HG03045 (cell line): ENCODE data around the gene KCNMB1.
"Not testable (repeated sequence)": the region's sequence is repeated elsewhere in the genome, so short reads cannot be mapped to it uniquely, and the experiment has no call there.

Source experiments
- ATAC-seq: cut with Tn5 transposase; IDR thresholded peaks from one replicate; pipeline ENCODE4 v1.9.1; 2021; ENCODE audit warnings: mild to moderate bottlenecking, moderate library complexity; ENCODE audit not compliant: unreplicated experiment

KCNMB1 gene

DNA sequence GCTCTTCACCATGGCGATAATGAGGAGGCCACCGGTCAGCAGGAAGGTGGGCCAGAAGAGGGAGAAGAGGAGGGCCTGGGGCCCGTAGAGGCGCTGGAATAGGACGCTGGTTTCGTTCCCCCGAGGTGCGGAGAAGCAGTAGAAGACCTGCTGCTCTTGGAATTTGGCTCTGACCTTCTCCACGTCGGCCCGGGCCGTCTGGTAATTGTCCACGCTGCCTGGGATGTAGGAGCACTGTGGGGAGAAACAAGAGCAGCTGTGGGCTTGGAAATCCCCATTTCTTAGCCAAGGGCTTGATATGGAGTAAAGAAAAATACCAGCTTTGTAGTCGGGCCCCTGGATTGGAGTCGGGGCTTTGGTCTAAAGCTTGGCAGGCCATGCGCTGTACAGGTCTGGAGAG lies 10.4 kb downstream of the KCNMB1 start:
- ATAC-seq: no peak

DNA sequence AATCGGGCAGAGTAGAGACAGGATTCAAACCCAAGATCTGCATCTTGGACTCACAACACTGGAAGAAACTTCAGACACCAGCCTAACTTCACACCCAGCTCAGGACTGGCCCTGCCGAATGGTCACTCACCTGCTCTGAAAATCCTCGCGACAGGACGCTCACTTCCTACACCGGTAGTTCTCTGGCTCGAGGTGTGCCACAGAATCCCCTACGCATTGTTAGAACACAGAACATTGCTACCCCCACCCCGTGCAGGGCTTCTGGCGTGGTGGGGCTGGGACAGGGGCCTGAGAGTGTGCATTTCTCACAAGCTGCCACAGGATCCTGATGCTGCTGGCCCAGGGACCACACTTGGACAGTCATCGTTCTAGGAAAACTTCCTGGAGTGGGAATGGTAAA lies 12.1 kb downstream of the KCNMB1 start:
- no peak for ATAC-seq

DNA sequence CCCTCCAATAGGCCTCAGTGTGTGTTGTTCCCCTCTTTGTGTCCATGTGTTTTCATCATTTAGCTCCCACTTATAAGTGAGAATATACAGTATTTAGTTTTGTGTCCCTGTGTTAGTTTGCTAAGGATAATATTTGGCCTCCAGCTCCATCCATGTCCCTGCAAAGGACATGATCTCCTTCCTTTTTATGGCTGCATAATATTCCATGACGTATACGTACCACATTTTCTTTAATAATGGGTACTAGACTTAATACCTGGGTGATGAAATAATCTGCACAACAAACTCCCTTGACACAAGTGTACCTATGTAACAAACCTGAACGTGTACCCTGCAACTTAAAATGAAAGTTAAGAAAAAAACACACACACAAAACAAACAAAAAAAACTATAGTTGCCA lies 12.6 kb downstream of the KCNMB1 start:
- ATAC-seq: not testable (repeated sequence)

DNA sequence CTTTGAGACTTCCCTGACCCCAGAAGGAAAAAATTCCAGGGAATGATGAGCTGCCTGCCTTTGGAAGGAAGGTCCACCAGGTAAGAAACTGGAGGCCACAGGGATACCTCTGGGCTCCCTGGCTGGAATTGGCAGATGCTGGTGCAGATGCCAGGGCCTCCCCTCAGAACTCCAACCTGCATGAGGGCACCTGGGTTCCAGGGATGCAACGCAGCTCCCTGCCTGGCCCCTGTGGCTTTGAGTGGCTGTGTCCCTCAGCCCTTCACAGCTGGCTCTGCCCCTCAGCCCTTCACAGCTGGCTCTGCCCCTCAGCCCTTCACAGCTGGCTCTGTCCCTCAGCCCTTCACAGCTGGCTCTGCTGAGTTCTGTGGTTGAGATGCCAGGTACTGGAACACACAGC lies 13.9 kb downstream of the KCNMB1 start:
- no peak for ATAC-seq

DNA sequence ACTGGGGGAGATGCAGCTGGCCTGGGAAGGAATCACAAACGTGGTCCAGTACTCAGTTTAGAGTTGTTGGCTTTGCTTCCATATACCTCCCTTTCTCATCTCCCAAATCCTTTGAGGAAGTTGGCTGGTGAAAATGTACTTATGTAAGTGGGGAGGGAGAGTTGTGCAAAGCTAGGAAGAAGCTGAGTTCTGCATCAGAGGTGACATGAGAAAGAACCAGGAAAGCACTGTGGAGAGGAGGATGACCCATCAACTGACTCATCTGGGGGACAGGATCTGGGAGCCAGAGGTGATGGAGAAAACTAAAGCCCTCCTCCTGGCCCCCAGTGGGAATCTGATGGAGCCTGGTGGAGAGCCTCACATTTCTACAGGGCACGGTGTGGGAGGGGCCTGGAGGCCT lies 16.2 kb downstream of the KCNMB1 start:
- ATAC-seq: no peak

DNA sequence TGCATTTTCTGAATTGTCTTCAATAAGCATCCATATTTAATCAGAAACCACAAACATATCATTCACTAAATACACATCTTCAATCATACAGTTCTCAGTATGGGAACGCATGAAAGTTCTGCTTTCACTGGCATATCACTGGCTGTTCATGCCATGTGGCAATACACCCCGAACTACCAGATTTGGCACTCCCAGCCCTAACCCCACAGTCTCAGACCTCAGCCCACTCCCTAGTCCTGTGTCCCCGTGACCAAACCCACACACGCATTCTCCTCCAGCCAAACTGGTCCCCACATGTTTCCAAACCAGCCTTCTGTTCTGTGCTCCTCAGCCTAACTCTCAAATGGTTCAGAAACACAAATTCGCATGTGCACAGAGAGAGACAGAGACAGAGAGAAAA lies 20.6 kb downstream of the KCNMB1 start:
- ATAC-seq: no peak

DNA sequence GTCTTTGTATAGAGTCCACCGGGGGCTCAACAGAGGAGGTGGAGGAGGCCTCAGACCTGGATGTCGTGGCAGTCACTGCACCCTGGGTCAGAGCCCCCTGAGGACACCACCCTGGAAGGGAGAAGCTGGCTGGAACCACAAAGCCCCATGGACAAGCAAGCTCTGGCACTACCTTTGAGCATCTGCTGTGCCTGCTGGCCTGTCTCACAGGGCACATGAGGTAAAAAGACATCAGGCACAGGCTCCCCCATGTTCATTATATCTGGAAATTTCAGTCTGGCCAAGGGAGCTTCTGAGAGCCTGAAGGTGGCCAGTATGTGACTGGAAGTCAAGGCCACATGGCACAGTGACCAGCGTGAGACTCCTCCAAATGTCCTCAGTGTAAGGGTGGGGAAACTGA lies 22.9 kb downstream of the KCNMB1 start:
- ATAC-seq: no peak

DNA sequence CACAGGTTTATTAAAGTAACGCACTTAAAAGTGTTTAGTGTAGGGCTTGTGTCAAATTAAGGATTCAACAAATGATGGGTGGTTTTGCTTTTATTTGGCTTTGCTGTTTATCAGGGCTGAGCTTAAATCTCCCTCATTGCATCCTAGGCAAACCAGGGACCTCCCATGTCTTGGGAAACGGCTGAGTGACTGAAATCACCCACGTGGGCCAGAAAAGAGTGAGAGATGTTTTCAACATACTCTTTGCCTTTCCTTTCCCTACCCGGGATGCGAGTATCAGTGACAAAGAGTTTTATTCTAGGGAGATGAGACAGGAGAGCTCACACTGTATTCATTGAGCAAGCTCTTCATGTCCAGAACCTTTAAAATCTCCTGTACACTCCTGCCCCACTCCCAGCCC lies 23.3 kb downstream of the KCNMB1 start:
- ATAC-seq: no peak

DNA sequence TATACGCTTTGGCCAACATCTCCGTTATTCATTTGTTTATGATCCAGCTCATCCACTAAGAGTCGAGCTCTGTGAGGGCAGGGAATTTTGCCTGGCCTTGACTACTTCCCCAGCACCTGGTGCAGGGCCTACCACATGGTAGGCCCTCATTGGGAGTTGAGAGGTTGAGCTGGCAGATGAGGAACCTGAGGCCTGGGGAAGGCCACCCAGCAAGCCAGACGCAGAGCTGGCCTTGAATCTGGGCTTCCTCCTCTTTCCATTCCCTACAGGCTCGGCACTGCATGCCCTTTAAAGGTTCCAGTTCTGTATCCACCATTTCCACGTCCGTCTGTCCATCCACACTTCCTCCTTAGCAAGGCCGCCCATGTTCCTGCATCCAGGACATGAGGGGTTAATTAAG lies 24.2 kb downstream of the KCNMB1 start:
- ATAC-seq: no peak

DNA sequence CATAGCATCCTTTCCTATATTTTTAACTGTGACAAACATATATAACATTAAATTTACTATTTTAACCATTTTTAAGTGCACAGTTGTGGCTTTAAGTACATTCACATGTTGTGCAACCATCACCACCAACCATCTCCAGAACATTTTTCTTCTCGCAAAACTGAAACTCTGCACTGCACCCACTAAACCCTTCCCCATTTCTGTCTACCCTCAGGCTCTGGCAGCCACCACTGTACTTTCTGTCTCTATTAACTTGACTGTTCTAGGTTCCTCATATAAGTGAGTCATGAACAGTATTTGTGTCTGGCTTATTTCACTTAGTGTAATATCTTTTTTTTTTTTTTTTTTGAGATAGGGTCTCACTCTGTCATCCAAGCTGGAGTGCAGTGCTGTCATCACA lies 25.5 kb downstream of the KCNMB1 start:
- no peak for ATAC-seq

DNA sequence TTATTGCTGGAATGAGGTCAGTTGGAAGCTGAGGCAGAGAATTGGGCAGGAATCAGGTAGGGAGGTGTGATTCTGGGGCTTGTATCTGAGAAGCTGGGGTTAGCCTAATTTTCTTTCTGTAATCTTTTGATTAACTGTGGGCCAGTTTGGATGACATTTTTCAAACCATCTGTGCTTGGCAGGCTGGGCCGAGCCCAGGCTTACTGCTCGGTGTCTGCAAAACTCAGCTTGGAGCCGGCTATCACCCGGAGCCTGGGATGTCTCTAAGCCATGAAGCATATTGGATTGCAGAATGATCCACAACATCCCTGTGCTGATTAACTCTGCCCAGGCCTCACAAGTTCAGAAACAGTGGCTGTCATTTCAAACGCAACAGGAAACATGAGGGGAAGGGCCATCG lies 26.5 kb downstream of the KCNMB1 start:
- no peak for ATAC-seq

DNA sequence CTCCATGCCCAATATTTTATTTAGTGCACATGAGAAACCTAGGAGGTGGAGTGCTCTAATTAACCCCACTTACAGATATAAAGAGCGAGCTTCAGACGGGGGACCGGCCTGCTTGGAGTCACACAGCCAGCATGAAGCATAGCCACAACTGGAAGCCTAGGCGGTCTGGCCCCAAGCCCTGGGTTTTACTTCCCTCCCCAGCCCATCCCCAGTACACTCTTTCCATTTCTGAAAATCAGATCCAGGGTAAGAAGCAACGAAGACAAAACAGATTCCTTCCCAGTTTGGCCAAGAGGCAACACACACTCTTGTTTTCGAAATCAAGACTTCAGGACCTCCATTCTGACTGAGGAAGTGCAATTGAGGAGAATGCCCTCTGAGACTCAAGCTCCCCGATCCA lies 27.1 kb downstream of the KCNMB1 start:
- ATAC-seq: no peak

DNA sequence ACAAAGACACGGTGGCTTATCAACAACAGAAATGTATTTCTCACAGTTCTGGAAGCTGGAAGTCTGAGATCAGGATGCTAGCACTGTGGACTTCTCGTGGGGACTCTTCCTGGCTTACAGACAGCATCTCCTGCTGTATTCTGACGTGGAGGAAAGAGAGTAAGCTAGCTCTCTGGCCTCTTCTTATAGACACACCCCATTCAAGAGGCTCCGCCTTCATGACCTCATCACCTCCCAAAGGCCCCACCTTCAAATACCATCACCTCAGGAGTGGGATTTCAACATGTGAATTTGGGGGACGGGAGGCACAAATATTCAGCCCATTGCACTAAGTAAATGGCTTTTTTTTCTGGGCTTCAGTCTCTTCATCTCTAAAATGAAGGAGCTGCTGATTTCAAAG lies 27.6 kb downstream of the KCNMB1 start:
- no peak for ATAC-seq

DNA sequence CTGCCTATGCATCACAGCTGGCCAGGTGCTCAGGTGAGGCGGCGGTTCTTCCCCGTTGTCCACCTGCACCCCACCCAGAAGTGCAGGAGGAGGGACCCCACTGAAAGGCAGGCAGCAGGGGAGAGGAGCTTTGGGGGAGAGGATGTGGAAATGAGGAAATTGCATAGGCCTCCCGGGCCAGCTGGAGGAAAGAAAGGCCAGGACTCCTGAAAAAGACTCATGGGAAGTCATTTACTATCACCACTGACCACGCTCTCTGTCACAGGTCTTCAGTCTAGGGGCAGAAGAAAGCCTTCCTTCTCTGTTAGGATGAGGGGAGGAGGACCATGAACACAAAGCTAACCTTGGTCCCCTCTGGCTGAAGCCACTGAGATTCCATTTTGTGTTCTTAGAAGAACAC lies 28.1 kb downstream of the KCNMB1 start:
- no peak for ATAC-seq

DNA sequence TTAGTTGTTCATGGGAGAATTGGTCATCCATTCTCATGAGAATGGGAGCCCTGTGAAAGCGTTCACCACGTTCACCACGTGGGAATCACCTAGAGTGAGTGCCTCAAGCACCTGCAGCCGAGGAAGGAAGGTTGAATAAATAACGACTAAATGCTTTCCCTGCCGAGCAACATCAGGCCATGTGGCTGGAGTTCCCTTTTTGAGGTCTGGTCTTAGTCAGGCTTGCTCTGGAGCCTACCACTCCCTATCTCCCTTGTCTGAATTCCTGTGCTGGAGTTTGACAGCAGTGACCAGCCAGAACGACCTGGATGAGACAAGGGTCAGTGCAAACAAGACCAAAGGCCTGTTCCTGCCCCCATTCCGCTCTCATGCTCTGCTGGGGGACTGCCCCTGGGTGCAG lies 28.5 kb downstream of the KCNMB1 start:
- ATAC-seq: no peak

DNA sequence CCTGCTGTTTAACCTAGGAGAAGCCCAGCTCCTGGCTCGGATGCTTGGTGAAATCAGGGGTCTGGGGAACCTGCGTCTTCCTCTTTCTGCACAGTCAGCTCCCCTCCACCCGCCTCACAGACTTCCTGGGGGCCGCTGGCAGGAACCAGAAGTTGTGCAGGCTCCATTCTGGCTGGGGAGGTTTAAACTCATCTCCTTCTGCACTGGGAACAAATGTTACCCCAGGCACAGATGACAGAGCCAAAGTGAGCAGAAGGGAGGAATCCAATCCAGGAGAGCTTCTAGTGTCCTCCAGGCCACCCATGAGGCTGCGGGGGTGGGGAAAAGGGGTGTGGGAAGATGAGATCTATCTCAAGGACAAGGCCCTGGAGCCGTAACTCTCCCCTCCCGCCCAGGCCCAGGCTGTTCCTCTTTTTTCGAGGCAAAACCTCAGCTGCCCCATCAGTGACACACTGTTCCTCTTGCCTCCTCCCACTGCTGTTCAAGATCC lies 31.2 kb downstream of the KCNMB1 start:
- ATAC-seq: no peak

DNA sequence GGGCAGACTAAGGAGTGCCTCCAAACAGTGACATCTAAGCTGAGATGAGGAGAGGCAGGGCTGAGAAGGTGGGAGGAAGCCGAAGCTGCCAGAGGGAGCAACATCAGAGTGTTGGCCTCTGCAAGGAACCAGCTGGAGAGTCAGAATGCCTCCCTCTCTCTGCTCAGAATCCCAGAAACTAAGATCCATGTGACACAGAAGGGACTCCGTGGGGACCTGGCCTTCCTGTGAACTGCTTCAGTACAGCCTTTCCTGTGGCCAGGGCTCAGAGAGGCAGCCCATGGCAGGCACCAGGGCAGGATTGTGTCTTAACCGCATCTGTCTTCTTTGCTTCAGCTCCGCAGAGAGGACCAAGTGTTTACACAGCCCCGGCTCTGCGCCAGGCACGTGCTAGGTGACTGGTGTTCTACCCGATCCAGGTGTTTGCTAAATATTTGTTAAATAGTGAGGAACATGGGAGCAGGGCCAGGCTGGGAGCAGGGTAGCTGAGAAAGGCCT lies 33.5 kb downstream of the KCNMB1 start:
- no peak for ATAC-seq

DNA sequence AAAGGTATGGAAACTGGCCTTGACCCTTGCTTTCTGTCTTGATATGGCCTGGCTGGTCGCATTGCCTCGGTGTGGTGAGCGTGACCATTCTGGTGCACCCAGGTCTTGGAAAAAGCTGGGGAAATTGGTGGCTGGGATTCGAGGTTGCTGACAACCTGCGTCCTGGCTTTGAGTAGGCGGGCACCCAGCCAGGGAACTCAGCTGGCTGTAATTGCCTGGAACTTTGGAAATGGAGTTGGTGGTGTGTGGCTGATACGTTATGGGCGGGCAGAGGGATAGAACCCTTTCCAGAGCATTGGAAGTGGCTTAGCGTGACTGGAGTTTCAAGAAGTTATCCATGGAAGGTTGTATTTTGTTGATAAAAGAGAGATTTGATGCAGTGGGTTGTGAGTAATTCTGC lies 35.2 kb downstream of the KCNMB1 start:
- no peak for ATAC-seq

DNA sequence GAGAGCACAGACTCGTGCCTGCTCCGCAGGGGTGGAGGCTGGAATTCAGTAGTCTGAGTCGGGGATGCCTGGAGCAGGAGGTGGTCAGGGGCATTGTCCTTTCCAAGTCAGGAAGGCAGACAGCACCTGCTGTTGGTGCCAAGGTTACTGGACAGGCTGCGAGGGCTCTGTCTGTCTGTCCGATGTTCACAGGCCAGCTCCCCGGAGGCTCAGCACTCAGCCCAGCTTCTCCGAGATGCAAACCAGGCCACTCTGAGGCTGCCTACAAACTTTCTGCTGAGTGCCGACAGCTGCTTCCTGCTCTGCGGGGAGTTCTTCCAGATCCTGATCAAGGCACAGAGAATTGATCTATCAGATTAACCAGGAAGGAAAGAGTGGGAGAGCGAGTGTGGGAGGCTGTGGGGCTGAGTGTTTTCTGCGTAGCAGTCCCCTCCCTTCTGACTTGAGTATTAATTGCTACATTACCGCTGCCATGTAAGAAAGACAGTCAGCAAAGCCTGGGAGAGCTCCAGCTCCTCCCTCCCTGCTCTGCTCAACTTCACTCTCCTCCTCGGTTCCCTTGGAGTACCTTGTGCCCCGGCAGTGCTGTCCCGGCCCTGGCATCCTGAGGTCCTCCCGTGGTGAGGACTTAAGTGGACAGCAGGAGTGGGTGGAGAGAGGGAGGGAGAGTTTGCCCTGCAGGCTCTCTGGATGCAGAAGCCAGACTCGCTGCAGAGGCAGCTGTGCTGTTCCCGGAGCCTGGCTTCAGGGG lies 36.0 kb downstream of the KCNMB1 start:
- ATAC-seq: no peak

DNA sequence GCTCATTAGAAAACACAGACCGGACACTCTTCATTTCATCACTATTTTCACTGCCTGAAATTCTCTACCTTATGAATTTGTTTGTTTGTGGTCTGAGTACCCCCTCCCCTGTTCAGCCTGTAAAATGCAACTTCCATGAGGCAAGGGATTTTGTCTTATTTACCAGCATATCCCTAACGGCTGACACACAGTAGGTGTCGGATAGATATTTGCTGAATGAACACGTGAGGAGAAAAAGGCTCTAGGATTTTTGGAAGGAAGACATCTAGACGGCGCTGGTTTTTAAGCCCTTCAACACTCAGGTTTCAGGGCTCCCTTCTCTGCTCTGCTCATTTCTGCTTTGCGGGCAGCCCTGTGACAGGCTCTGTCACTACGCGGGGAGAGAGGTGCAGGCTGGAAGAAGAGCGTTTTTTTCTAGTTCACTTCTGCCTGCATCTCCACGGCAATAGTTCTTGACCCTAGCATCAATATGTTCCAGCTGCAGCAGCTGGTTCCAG lies 41.0 kb downstream of the KCNMB1 start:
- no peak for ATAC-seq

DNA sequence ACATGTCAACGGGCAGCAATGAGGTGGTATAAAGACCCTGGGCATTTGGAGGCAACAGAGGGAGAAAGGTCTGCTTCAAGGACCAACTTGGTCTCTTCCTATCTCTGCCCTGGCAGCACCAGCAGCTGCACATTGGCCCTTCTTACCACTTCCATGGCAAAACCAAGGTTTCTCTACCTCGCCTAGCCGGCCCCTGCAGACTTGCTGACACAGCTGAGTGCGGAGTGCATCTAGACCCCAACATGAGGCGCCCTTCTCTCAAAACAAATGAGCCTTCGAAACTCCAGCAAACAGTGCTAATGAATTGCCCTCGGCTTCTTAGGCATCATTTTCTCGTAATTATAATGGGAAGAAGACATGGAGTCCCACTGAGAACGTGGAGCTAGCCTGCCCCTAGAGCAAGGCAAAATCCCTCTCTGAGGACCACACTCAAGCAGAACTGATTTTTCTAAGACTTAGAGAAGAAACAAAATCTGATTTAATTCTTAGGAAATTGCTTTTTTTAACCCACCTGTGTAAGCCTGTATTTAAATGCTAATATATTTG lies 42.1 kb downstream of the KCNMB1 start:
- ATAC-seq: no peak

DNA sequence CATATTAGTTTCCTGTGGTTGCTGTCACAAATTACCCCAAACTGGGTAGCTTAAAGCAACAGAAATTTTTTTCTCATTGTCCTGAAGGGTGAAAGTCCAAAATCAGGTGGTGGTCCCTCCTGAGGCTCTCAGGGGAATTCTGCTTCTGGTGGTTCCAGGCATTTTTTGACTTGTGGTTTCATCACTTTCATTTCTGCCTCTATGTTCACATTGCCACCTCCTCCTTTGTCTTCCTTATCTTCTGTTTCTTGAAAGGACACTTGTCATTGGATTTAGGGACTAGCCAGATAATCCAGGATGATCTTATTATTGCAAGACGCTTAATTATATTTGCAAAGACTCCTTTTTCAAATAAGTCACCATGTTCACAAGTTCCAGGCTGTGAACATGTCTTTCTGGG lies 43.2 kb downstream of the KCNMB1 start:
- no peak for ATAC-seq

DNA sequence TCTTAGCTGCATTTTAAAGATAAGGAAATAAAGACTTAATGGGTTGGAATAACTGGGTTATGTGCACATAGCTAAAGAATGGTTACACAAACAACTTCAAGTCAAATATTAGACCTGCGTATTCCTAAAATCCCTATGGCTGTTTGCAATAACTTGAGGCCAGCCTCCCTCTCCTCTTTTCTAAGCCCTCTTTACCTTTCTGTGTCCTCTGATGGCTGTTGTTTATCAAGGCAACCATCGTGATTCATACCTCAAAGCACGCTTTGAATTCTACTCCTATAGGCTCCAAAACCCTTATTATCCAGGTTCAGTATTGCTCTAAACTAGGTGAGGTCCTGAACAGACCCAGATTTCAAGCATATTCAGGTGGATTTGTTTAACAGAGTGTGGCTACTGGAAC lies 46.0 kb downstream of the KCNMB1 start:
- ATAC-seq: no peak
